K562 (cell line): ENCODE measurements around the gene TMEM106B. TPM values are rescaled to one million over a fixed set of nuclear protein-coding genes. Genes with fewer than 3 reads are reported as not detected.

Experiments
- ATAC-seq: fragments of 200-7000 bp; cut with Tn5 transposase; 3 replicates; pipeline ENCODE4 v1.9.1; 2020; ENCODE audit warnings: moderate library complexity
- BruUV-seq: library from RNA; stranded (reverse); fragments of 400-500 nt; replicated peaks from 2 replicates; lab custom pipeline; 2021; lab: Mats Ljungman, UMichigan
- CTCF ChIA-PET: fragments of 300-600 bp; formaldehyde crosslinking; extraction: SDS; loops from one replicate; lab custom pipeline; 2021; ENCODE audit warnings: low intra/inter-chr PET ratio; lab: Yijun Ruan, JAX
- POLR2A ChIA-PET: fragments of 300-600, 350-650 bp; sonication (Branson Sonifier 250); formaldehyde crosslinking; extraction: SDS; loops from one replicate; lab custom pipeline; 2021; ENCODE audit warnings: antibody characterized with exemption, inconsistent platforms; lab: Yijun Ruan, JAX
- DNase-seq, 4 experiments: peaks; one replicate each; pipeline versions ENCODE4 v3.0.0 to v3.0.0-alpha.2; 2011 to 2018; ENCODE audit warnings: low spot score in 3 of 4, mixed read lengths in 3 of 4; ENCODE audit errors: extremely low read depth in 1 of 4
- FAIRE-seq: peaks from 2 replicates; lab custom pipeline; 2011; peaks lifted over from hg19 to GRCh38; lab: Jason Lieb, UNC
- H2AFZ ChIP-seq: 2 replicates; pipeline ENCODE4 v1.6.0; 2011; ENCODE audit warnings: low read depth, low read length, control low read depth, inconsistent platforms
- H3K27ac ChIP-seq: fragments of 200-600 bp; 3 replicates; pipeline ENCODE4 v1.8.0; 2011; ENCODE audit warnings: low read depth, mild to moderate bottlenecking, control low read depth, inconsistent platforms, low read length, moderate library complexity, mixed read lengths; ENCODE audit errors: extremely low read depth
- H3K27me3 ChIP-seq, 2 experiments: fragments of 300-600 bp in 1 of 2; 2 replicates in 1 of 2; 3 replicates in 1 of 2; pipeline versions ENCODE4 v1.6.0 to v1.8.0; 2011; ENCODE audit warnings: inconsistent platforms in 2 of 2, low read length in 2 of 2, mild to moderate bottlenecking in 1 of 2, mixed read lengths in 1 of 2, moderate library complexity in 1 of 2; ENCODE audit not compliant: control insufficient read depth in 2 of 2, insufficient read depth in 2 of 2
- H3K36me3 ChIP-seq: fragments of 300-600 bp; 3 replicates; pipeline ENCODE4 v1.8.0; 2011; ENCODE audit warnings: mild to moderate bottlenecking, low read length, inconsistent platforms; ENCODE audit not compliant: control insufficient read depth, insufficient read depth
- H3K4me1 ChIP-seq, 2 experiments: fragments of 200-600 bp in 1 of 2; replicated peaks in 1 of 2; 2 replicates in 1 of 2; 3 replicates in 1 of 2; pipeline versions ENCODE4 v1.5.1 to v1.8.0; 2011; ENCODE audit warnings: inconsistent platforms in 2 of 2, low read length in 2 of 2, mild to moderate bottlenecking in 1 of 2, mixed read lengths in 1 of 2, moderate library complexity in 1 of 2; ENCODE audit not compliant: control insufficient read depth in 2 of 2, insufficient read depth in 2 of 2
- H3K4me2 ChIP-seq: 2 replicates; pipeline ENCODE4 v1.6.1; 2011; ENCODE audit warnings: low read length, control low read depth, inconsistent platforms, mixed read lengths; ENCODE audit not compliant: insufficient read depth
- H3K4me3 ChIP-seq: fragments of 200-600 bp; sonication (generic), shearing (Covaris generic); 2 replicates; pipeline ENCODE4 v1.5.1; 2016; ENCODE audit warnings: control low read depth, inconsistent platforms
- H3K79me2 ChIP-seq: fragments of 200-600 bp; 3 replicates; pipeline ENCODE4 v1.8.0; 2011; ENCODE audit warnings: low read length, inconsistent platforms; ENCODE audit not compliant: control insufficient read depth, insufficient read depth
- H3K9ac ChIP-seq, 2 experiments: 2 replicates each; pipeline versions ENCODE4 v1.6.0 to v1.6.1; 2011; ENCODE audit warnings: low read depth in 2 of 2, low read length in 2 of 2, control low read depth in 1 of 2, inconsistent platforms in 1 of 2, mild to moderate bottlenecking in 1 of 2, mixed read lengths in 1 of 2; ENCODE audit not compliant: insufficient read depth in 1 of 2
- H3K9me1 ChIP-seq: one replicate; pipeline ENCODE4 v1.6.0; 2011; ENCODE audit warnings: inconsistent platforms, mild to moderate bottlenecking, low read length, moderate library complexity; ENCODE audit not compliant: control insufficient read depth, insufficient read depth
- H3K9me3 ChIP-seq: replicated peaks from 2 replicates; pipeline ENCODE4 v1.5.1; 2011; ENCODE audit warnings: low read depth, low read length, inconsistent platforms; ENCODE audit not compliant: control insufficient read depth, insufficient read depth
- H4K20me1 ChIP-seq: replicated peaks from 2 replicates; pipeline ENCODE4 v1.6.1; 2011; ENCODE audit warnings: low read length, inconsistent platforms, mixed read lengths; ENCODE audit not compliant: control insufficient read depth, insufficient read depth
- CHCHD3 ChIP-seq: fragments of 250-450 bp; sonication (Bioruptor Pico); IDR thresholded peaks from 2 replicates; pipeline ENCODE4 v2.1.2; 2022; ENCODE audit warnings: mild to moderate bottlenecking
- ETV6 ChIP-seq, 3 experiments: fragments of 150-350 bp in 1 of 3; sonication (generic) in 1 of 3; formaldehyde crosslinking in 1 of 3; IDR thresholded peaks; 2 replicates each; pipeline versions ENCODE4 v1.6.1 to v1.8.0; 2014 to 2022; ENCODE audit warnings: borderline replicate concordance in 2 of 3, low read depth in 2 of 3, antibody characterized with exemption in 1 of 3, low read length in 1 of 3, mild to moderate bottlenecking in 1 of 3, missing genetic modification reagents in 1 of 3
- FOXP1 ChIP-seq: sonication (generic); formaldehyde crosslinking; IDR thresholded peaks from 2 replicates; pipeline ENCODE4 v1.8.0; 2022; ENCODE audit warnings: mild to moderate bottlenecking, missing genetic modification reagents
- GTF2A2 ChIP-seq: IDR thresholded peaks from 2 replicates; pipeline ENCODE4 v1.6.1; 2016; ENCODE audit warnings: mild to moderate bottlenecking, missing genetic modification characterization, missing compliant biosample characterization
- ILF3 ChIP-seq: fragments of 450-650 bp; IDR thresholded peaks from 2 replicates; pipeline ENCODE4 v1.6.1; 2018; ENCODE audit warnings: antibody characterized with exemption, mild to moderate bottlenecking, moderate library complexity, borderline replicate concordance
- MAFG ChIP-seq: fragments of 450-650 bp; conservative IDR thresholded peaks from 2 replicates; pipeline ENCODE4 v1.6.1; 2016; ENCODE audit warnings: missing genetic modification characterization, missing compliant biosample characterization
- TEAD2 ChIP-seq: fragments of 450-650 bp; IDR thresholded peaks from 2 replicates; pipeline ENCODE4 v1.6.1; 2016; ENCODE audit warnings: missing genetic modification characterization, control low read depth, missing compliant biosample characterization
- TRIM24 ChIP-seq, 2 experiments: fragments of 450-650 bp; IDR thresholded peaks; 2 replicates each; pipeline ENCODE4 v1.6.1; 2016
- ZC3H8 ChIP-seq: fragments of 450-650 bp; IDR thresholded peaks from 2 replicates; pipeline ENCODE4 v1.6.1; 2017
- ZFP1 ChIP-seq: fragments of 450-650 bp; formaldehyde crosslinking; IDR thresholded peaks from 2 replicates; pipeline ENCODE4 v1.4.0; 2020; ENCODE audit warnings: mild to moderate bottlenecking, mixed read lengths
- ZNF316 ChIP-seq: fragments of 450-650 bp; IDR thresholded peaks from 2 replicates; pipeline ENCODE4 v1.6.1; 2016
- WGBS: fragments of 100-300 bp; shearing (Covaris generic); methylation state at CpG from one replicate; pipeline ENCODE4 v1.1.6; 2016; ENCODE audit warnings: low coverage, mixed read lengths; ENCODE audit not compliant: insufficient coverage; ENCODE audit errors: missing lambda C conversion rate; 5-methylcytosine and 5-hydroxymethylcytosine counted together
- in situ Hi-C: fragments of 300-500 bp; cut with MboI; formaldehyde crosslinking; loops from 4 replicates; pipeline ENCODE4 v1.15.0; 2018; ENCODE audit warnings: inconsistent platforms, mixed read lengths
- intact Hi-C: fragments of 100-400 bp; cut with micrococcal nuclease; formaldehyde crosslinking; loops from 2 replicates; pipeline ENCODE4 v1.14.2; 2022
- polyA plus RNA-seq, 8 experiments: library from polyadenylated mRNA; depleted of rRNA in 4 of 8; stranded (reverse) in 5 of 8; unstranded in 3 of 8; fragments of >200 nt; fragmentation: Nextera tagmentation in 2 of 8; fragmentation: Illumina TruSeq in 1 of 8; extraction: Ambion mirVana in 2 of 8; extraction: Trizol in 1 of 8; gene quantifications; 2 replicates each; pipeline versions ENCODE4 v1.2.1 to v1.2.3, GENCODE V29; 2011 to 2014; ENCODE audit warnings: inconsistent platforms in 1 of 8, missing spikeins in 1 of 8
- total RNA-seq, 7 experiments: library from RNA; depleted of rRNA in 6 of 7; stranded (reverse); fragments of >200 nt in 6 of 7; fragmentation: Illumina TruSeq in 2 of 7; extraction: Trizol in 2 of 7; gene quantifications; 2 replicates each; pipeline versions ENCODE4 v1.2.1 to v1.2.3, GENCODE V29; 2011 to 2021; ENCODE audit warnings: low replicate concordance in 1 of 7
- TF ChIP-seq, protein P1 (sequence below): sonication (generic); IDR thresholded peaks from 2 replicates; pipeline ENCODE4 v1.6.1; 2016
- TF ChIP-seq, protein P2 (sequence below), 2 experiments: fragments of 450-650 bp in 1 of 2; IDR thresholded peaks; 2 replicates each; pipeline ENCODE4 v1.6.1; 2011 to 2017; ENCODE audit warnings: low read depth in 2 of 2, antibody characterized with exemption in 1 of 2, borderline replicate concordance in 1 of 2, low read length in 1 of 2, mild to moderate bottlenecking in 1 of 2, mixed read lengths in 1 of 2; ENCODE audit not compliant: control insufficient read depth in 1 of 2

Gene TMEM106B
- total and polyA plus RNA-seq, 9 of the 15 experiments (the other 6 are each of a cell fraction or from before 2014, with no cell fraction given), result 8.6 to 30.4 (median 18.7) TPM

DNA sequence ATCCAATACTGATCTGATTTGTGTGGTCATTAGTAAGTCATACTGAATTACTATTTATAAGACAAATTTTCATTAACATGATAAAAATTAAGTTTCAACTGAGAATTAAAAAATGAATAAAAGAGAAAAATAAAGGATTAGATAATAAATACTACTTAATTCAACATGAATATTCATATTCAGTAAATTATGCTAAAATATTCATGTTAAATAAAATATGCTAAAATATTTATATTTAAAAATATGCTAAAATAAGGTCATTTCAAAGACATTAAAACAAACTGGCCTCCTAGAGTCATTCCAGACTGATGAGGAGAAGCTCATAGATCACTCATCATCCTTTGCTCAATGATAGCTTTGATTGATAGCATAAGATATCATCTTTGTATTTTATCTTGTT, 16.7 kb upstream of the TMEM106B start:
- Histone ChIP-seq H2AFZ (no peak overlapping the region), H3K4me2 (no peak overlapping the region), H3K79me2 (no peaks in the 10 kb centered on the region), H3K27ac (no peak overlapping the region), H3K9ac (no peak overlapping the region), H3K27me3 (no peaks in the 10 kb centered on the region), H3K4me3 (no peak overlapping the region), H3K9me1 (no peaks in the 10 kb centered on the region), H3K4me1 (no peaks in the 10 kb centered on the region), H4K20me1 (no peaks in the 10 kb centered on the region), H3K9me3 (no peaks in the 10 kb centered on the region), H3K36me3 (no peaks in the 10 kb centered on the region)
- no peak for TF ChIP-seq TRIM24 (IDR thresholded peaks at IDR 0.05)
- no peak for TF ChIP-seq ETV6 (IDR thresholded peaks at IDR 0.05; ENCODE audit: borderline replicate concordance in 1 of 2, low read depth in 2 of 2, low read length in 1 of 2)
- TF ChIP-seq ETV6 (CRISPR knock-in tag; IDR thresholded peaks at IDR 0.05; ENCODE audit: borderline replicate concordance), result no peak
- TF ChIP-seq, protein P1, sequence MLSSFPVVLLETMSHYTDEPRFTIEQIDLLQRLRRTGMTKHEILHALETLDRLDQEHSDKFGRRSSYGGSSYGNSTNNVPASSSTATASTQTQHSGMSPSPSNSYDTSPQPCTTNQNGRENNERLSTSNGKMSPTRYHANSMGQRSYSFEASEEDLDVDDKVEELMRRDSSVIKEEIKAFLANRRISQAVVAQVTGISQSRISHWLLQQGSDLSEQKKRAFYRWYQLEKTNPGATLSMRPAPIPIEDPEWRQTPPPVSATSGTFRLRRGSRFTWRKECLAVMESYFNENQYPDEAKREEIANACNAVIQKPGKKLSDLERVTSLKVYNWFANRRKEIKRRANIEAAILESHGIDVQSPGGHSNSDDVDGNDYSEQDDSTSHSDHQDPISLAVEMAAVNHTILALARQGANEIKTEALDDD, result no peak
- no peak for TF ChIP-seq CHCHD3
- intact Hi-C loops, result no loop called here
- no peak for FAIRE-seq
- no peak for DNase-seq
- POLR2A ChIA-PET, result no interaction called here
- in situ Hi-C loops, result no loop called here
- BruUV-seq, result no TSS peak
- no peak for ATAC-seq
- CTCF ChIA-PET, result no interaction called here

DNA sequence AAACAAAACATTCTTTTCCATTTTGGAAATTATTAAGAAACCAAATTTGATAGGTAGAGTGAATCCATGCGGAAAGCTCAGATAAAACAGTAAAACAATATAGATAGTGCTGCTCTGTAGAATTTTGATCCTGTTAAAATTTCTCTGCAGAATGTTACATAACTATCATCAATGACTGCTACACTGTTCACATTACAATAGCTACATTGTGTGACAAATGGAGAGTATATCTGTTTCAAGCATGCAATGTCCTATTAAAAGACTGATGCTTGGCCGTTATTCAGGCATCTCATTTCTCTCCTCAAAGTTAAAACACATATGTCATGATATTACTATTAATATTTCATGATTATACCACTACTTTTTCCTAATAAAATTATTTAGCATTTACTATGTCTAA, 14.7 kb upstream of the TMEM106B start:
- ChIA-PET POLR2A (no interaction called here), CTCF (no interaction called here)
- Histone ChIP-seq H3K79me2 (no peaks in the 10 kb centered on the region), H3K36me3 (no peaks in the 10 kb centered on the region), H3K27ac (no peak overlapping the region), H3K9ac (no peak overlapping the region), H3K9me3 (no peaks in the 10 kb centered on the region), H3K27me3 (no peaks in the 10 kb centered on the region), H3K9me1 (no peaks in the 10 kb centered on the region), H4K20me1 (no peaks in the 10 kb centered on the region), H2AFZ (no peak overlapping the region), H3K4me2 (no peak overlapping the region), H3K4me1 (no peaks in the 10 kb centered on the region), H3K4me3 (no peak overlapping the region)
- in situ Hi-C loops (no loop called here), intact Hi-C loops (no loop called here)
- ATAC-seq, result no peak
- FAIRE-seq, result no peak
- BruUV-seq, result no TSS peak
- WGBS, result 0% methylated on average over 2 of the region's 2 CpGs
- DNase-seq, result no peak
- TF ChIP-seq MAFG (tag), result no peak
- TF ChIP-seq ZC3H8, result no peak
- TF ChIP-seq, protein P2, sequence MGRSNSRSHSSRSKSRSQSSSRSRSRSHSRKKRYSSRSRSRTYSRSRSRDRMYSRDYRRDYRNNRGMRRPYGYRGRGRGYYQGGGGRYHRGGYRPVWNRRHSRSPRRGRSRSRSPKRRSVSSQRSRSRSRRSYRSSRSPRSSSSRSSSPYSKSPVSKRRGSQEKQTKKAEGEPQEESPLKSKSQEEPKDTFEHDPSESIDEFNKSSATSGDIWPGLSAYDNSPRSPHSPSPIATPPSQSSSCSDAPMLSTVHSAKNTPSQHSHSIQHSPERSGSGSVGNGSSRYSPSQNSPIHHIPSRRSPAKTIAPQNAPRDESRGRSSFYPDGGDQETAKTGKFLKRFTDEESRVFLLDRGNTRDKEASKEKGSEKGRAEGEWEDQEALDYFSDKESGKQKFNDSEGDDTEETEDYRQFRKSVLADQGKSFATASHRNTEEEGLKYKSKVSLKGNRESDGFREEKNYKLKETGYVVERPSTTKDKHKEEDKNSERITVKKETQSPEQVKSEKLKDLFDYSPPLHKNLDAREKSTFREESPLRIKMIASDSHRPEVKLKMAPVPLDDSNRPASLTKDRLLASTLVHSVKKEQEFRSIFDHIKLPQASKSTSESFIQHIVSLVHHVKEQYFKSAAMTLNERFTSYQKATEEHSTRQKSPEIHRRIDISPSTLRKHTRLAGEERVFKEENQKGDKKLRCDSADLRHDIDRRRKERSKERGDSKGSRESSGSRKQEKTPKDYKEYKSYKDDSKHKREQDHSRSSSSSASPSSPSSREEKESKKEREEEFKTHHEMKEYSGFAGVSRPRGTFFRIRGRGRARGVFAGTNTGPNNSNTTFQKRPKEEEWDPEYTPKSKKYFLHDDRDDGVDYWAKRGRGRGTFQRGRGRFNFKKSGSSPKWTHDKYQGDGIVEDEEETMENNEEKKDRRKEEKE (IDR thresholded peaks at IDR 0.05; ENCODE audit: borderline replicate concordance in 1 of 2, control insufficient read depth in 1 of 2, low read depth in 2 of 2, low read length in 1 of 2), result no peak
- TF ChIP-seq ZFP1 (CRISPR knock-in tag), result no peak
- no peak for TF ChIP-seq ILF3
- TF ChIP-seq ETV6 (IDR thresholded peaks at IDR 0.05; ENCODE audit: borderline replicate concordance in 1 of 2, low read depth in 2 of 2, low read length in 1 of 2), result no peak
- TF ChIP-seq ETV6 (CRISPR knock-in tag; IDR thresholded peaks at IDR 0.05; ENCODE audit: borderline replicate concordance), result no peak
- TF ChIP-seq FOXP1 (CRISPR knock-in tag), result no peak
- no peak for TF ChIP-seq ZNF316
- TF ChIP-seq GTF2A2, result no peak
- TF ChIP-seq TEAD2 (tag), result no peak
